Measurements from ENCODE around the gene ABCC12.
"Not testable (repeated sequence)": the region's sequence is repeated elsewhere in the genome, so short reads cannot be mapped to it uniquely, and the experiment has no call there.

ABCC12 gene

DNA sequence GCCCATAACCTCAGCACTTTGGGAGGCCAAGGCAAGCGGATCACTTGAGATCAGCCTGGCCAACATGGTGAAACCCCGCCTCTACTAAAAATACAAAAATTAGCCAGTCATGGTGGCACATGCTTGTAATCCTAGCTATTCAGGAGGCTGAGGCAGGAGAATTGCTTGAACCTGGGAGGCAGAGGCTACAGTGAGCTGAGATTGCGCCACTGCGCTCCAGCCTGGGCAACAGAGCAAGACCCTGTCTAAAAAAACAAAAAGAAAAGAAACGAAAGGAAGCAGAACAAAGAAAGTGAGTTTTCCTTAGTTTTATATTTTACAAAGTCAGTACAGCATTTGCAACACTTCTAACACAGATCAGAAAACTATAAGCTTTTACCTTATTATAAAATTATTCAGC is 10.8 kb upstream of the ABCC12 start:
- not testable (repeated sequence) for DNase-seq (ENCODE audit: extremely low read depth in 1 of 2, low read depth in 1 of 2)

GRCh38 chr16:48165961-48166578 is 10.3 kb upstream of the ABCC12 start:
- DNase-seq (ENCODE audit: extremely low read depth in 1 of 2, low read depth in 1 of 2) = no peak

- peak; percentile 34 to 35 for DNase-seq (ENCODE audit: extremely low read depth in 1 of 2, low read depth in 1 of 2)
These were observed 9.3 kb upstream of the ABCC12 start for GRCh38 chr16:48164907-48165715.

DNA sequence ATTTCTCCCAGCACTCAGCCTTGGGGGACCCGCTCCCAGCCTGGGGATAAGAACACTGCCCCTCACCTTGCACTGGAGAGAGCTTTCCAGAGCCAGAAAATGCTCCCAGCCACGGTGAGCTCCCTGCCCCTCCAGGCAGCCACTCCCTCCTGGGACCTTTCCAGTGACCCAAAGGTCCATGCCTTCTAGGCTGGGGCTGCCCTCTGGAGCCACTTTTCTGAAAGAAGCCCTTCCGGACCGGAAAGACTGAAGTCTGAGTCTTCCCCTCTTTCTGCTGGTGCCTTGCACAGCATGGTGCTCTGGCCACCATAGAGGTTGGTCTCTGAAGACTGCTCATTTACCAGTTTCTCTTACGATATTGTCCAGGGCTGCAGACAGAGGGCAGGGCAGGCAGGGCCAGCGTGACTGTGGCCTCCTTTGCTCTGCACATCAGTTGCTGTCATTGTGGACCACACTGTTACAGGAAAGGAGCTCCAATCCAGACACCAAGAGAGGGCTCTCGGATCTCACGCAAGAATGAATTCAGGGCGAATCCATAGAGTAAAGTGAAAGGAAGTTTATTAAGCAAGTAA is 7.1 kb upstream of the ABCC12 start:
- no peak for DNase-seq (ENCODE audit: extremely low read depth in 1 of 2, low read depth in 1 of 2)

GRCh38 chr16:48161906-48162305 is 6.1 kb upstream of the ABCC12 start:
- no peak for DNase-seq (ENCODE audit: extremely low read depth in 1 of 2, low read depth in 1 of 2)

- no peak for DNase-seq (ENCODE audit: extremely low read depth in 1 of 2, low read depth in 1 of 2)
These were observed 4.8 kb upstream of the ABCC12 start for GRCh38 chr16:48160575-48160974.

DNA sequence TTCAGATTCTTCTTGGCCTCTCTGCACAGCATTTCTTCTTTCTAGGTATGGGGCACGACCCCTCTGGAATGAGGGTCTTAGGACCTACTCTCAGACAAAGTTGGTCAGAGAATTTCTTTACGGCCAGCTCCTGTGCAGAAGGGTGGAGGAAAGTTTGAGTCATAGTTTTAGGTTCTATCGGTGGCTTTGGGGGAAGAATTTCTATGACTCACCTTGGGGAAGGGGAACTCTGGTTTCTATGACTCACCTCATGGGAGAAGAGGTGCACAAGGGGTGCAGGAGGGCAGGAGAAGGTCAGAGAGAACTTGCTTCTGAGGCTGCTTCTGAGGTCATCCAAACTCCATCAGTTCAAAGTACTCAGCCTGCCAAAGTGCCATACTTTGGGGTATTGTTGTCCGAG is 2.5 kb upstream of the ABCC12 start:
- peak; percentile 23 to 53 for DNase-seq (ENCODE audit: extremely low read depth in 1 of 2, low read depth in 1 of 2)

GRCh38 chr16:48157794-48158193 is 2.0 kb upstream of the ABCC12 start:
- no peak for DNase-seq (ENCODE audit: extremely low read depth in 1 of 2, low read depth in 1 of 2)

- no peak for DNase-seq (ENCODE audit: extremely low read depth in 1 of 2, low read depth in 1 of 2)
These were observed 1.5 kb upstream of the ABCC12 start for GRCh38 chr16:48157302-48157701.

GRCh38 chr16:48156790-48157209 is 1.0 kb upstream of the ABCC12 start:
- DNase-seq (ENCODE audit: extremely low read depth in 1 of 2, low read depth in 1 of 2) = peak; percentile 59 to 60

DNA sequence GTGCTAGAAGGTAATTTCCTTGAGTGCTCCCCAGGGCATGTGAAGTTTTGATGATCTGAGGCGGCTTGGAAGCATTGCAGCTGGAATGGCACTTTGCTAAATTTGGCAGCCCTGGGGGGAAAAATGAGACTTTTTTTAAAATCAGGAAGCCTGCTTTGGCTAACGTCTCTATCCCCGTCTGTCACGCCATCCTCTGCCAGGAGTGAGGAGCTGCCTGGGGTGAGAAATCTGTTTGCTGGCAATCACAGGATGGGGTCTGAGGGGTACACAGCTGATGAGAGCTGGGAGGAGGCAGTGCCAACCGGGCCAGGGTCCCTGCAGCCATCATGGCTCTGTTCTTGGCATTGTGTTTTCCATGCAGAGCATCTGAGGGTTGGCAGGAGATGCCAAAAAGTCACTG is 2.0 kb downstream of the ABCC12 start:
- no peak for DNase-seq (ENCODE audit: extremely low read depth in 1 of 2, low read depth in 1 of 2)

- no peak for DNase-seq (ENCODE audit: extremely low read depth in 1 of 2, low read depth in 1 of 2)
These were observed 3.6 kb downstream of the ABCC12 start for GRCh38 chr16:48152226-48152625.

GRCh38 chr16:48150707-48151106 is 5.1 kb downstream of the ABCC12 start:
- no peak for DNase-seq (ENCODE audit: extremely low read depth in 1 of 2, low read depth in 1 of 2)

GRCh38 chr16:48146710-48147109 is 9.1 kb downstream of the ABCC12 start:
- DNase-seq (ENCODE audit: extremely low read depth in 1 of 2, low read depth in 1 of 2) = no peak

DNA sequence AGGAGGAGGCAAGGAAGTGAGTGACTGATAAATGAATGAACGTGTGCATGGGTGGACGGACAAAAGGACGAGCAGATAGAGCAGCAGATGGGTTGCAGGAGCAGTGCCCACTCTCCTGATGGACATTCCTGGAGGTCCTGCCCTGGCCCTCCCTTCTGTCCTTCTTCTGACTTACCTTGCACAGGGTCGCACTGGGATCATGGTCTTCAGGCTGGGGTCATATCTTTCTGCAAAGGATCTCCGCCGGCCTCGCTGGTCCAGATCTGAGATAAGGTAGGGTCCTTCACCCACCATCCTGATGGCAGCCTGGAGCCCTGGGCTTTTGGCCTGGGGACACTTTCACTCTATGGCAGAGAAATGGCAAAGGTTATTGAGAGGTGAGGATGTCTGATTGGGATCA is 9.7 kb downstream of the ABCC12 start:
- DNase-seq (ENCODE audit: extremely low read depth in 1 of 2, low read depth in 1 of 2) = no peak

- no peak for DNase-seq (ENCODE audit: extremely low read depth in 1 of 2, low read depth in 1 of 2)
These were observed 11.9 kb downstream of the ABCC12 start for GRCh38 chr16:48143812-48144368.

DNA sequence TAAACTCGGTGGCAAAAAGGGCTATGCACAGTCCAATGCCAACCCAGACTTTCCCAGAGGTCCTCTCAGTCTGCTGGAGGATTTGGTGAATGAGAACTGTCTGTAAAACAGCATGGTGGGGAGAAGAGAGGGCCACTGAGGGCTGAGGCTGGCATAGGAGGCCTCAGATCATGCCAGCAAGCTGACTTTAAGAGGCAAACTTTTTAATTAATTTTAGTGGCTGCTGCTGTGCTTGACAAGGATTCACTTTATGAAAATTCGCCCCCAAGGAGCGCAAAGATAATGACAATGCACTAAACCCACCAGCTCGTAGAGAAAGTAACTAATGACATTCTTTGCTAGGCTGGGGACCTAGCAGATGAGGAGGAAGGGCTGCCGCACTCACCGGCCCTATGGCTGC is 15.0 kb downstream of the ABCC12 start:
- DNase-seq (ENCODE audit: extremely low read depth in 1 of 2, low read depth in 1 of 2) = no peak

- DNase-seq (ENCODE audit: extremely low read depth in 1 of 2, low read depth in 1 of 2) = no peak
These were observed 16.3 kb downstream of the ABCC12 start for GRCh38 chr16:48139517-48139916.

GRCh38 chr16:48138543-48138942 is 17.2 kb downstream of the ABCC12 start:
- DNase-seq (ENCODE audit: extremely low read depth in 1 of 2, low read depth in 1 of 2) = no peak

DNA sequence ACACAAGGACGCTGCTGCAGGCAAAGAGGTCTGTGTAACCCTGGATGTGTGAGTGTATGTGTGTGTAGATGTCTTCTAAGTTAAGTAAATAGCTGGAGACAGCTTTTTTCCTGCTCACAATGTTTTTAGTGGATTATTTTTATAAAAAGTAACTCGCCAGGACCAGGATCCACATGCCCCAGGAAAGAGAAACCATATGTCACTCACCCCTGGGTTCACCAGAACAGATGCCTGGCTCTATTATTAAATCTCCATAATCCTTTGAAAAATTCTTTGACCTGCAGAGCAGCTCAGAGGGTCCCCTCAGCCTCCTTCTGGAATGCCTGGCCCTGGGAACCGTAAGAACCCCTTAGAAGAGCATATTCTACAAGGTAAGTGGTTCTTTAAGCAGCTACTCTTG is 18.0 kb downstream of the ABCC12 start:
- no peak for DNase-seq (ENCODE audit: extremely low read depth in 1 of 2, low read depth in 1 of 2)

GRCh38 chr16:48136547-48137360 is 19.0 kb downstream of the ABCC12 start:
- no peak for DNase-seq (ENCODE audit: extremely low read depth in 1 of 2, low read depth in 1 of 2)

Measured in stimulated activated CD8-positive, alpha-beta memory T cell treated with anti-CD3 and anti-CD28 coated beads, Interleukin-7, amount 100 ng/mL, for 48 hours (primary cell).